ENCODE results near the gene SULF2.

SULF2 gene

GRCh38 chr20:47687095-47687987 is 97.9 kb downstream of the SULF2 start:
- no peak for TF ChIP-seq CTCF (IDR thresholded peaks at IDR 0.05; ENCODE audit: low read depth, low read length, missing control alignments)
- DNase-seq (ENCODE audit: extremely low read depth, low read depth) = no peak
- H3K4me3 ChIP-seq (replicated peaks; ENCODE audit: low read depth, low read length) = no peak overlapping the region

- no peak overlapping the region for H3K4me3 ChIP-seq (replicated peaks; ENCODE audit: low read depth, low read length)
- DNase-seq (ENCODE audit: extremely low read depth, low read depth) = no peak
- no peak for TF ChIP-seq CTCF (IDR thresholded peaks at IDR 0.05; ENCODE audit: low read depth, low read length, missing control alignments)
Observed at GRCh38 chr20:47686545-47686944, 98.7 kb downstream of the SULF2 start.

- no peak for DNase-seq (ENCODE audit: extremely low read depth, low read depth)
- H3K4me3 ChIP-seq (replicated peaks; ENCODE audit: low read depth, low read length) = no peak overlapping the region
- no peak for TF ChIP-seq CTCF (IDR thresholded peaks at IDR 0.05; ENCODE audit: low read depth, low read length, missing control alignments)
Observed at GRCh38 chr20:47684306-47685080, 100.8 kb downstream of the SULF2 start.

GRCh38 chr20:47682916-47683315 is 102.4 kb downstream of the SULF2 start:
- H3K4me3 ChIP-seq (replicated peaks; ENCODE audit: low read depth, low read length) = no peak overlapping the region
- no peak for DNase-seq (ENCODE audit: extremely low read depth, low read depth)
- TF ChIP-seq CTCF (IDR thresholded peaks at IDR 0.05; ENCODE audit: low read depth, low read length, missing control alignments) = no peak

GRCh38 chr20:47682028-47682783 is 103.1 kb downstream of the SULF2 start:
- DNase-seq (ENCODE audit: extremely low read depth, low read depth) = no peak
- H3K4me3 ChIP-seq (replicated peaks; ENCODE audit: low read depth, low read length) = no peak overlapping the region

More at GRCh38 chr20:47682028-47682783, 103.1 kb downstream of the SULF2 start:
- no peak for TF ChIP-seq CTCF (IDR thresholded peaks at IDR 0.05; ENCODE audit: low read depth, low read length, missing control alignments)
